Panc1 (cell line): ENCODE data around the gene ZNF765. TPM values are rescaled to one million over a fixed set of nuclear protein-coding genes. Genes with fewer than 3 reads are reported as not detected.

Experiments
- ATAC-seq: fragments of 200-7000 bp; cut with Tn5 transposase; 2 replicates; pipeline ENCODE4 v1.9.1; 2020; ENCODE audit warnings: mild to moderate bottlenecking, moderate library complexity
- Bru-seq: library from RNA; stranded (reverse); fragments of 400-500 nt; gene quantifications from one replicate; lab custom pipeline; 2021; lab: Mats Ljungman, UMichigan
- BruChase-seq, 2 experiments: library from RNA; stranded (reverse); fragments of 400-500 nt; gene quantifications; one replicate each; lab custom pipeline; 2021; lab: Mats Ljungman, UMichigan
- BruUV-seq: library from RNA; stranded (reverse); fragments of 400-500 nt; replicated peaks from 2 replicates; lab custom pipeline; 2021; lab: Mats Ljungman, UMichigan
- CTCF ChIA-PET: fragments of 300-600 bp; sonication (Branson Sonifier 250); formaldehyde crosslinking; loops from one replicate; lab custom pipeline; 2022; ENCODE audit warnings: antibody characterized with exemption; lab: Charles Lee
- POLR2A ChIA-PET: fragments of 300-600 bp; sonication (Branson Sonifier 250); formaldehyde crosslinking; loops from one replicate; lab custom pipeline; 2022; ENCODE audit warnings: antibody characterized with exemption; lab: Charles Lee
- DNase-seq: peaks from one replicate; pipeline ENCODE4 v3.0.0-alpha.2; 2010; ENCODE audit warnings: low read depth, low spot score
- H3K27ac ChIP-seq: 2 replicates; pipeline ENCODE4 v1.5.1; 2011; ENCODE audit warnings: mild to moderate bottlenecking, low read length, inconsistent platforms
- H3K27me3 ChIP-seq: fragments of 200-500 bp; sonication (Bioruptor generic); 2 replicates; pipeline ENCODE4 v1.6.0; 2014; ENCODE audit warnings: low read length, inconsistent platforms; ENCODE audit not compliant: control insufficient read depth, insufficient read depth
- H3K36me3 ChIP-seq: fragments of 200-500 bp; sonication (Bioruptor generic); 2 replicates; pipeline ENCODE4 v1.5.1; 2014; ENCODE audit warnings: inconsistent platforms, mild to moderate bottlenecking, low read length, moderate library complexity; ENCODE audit not compliant: control insufficient read depth, insufficient read depth
- H3K4me1 ChIP-seq: 2 replicates; pipeline ENCODE4 v1.5.1; 2011; ENCODE audit warnings: inconsistent platforms, mild to moderate bottlenecking, low read length, moderate library complexity; ENCODE audit not compliant: control insufficient read depth, insufficient read depth
- H3K4me3 ChIP-seq, 2 experiments: 2 replicates each; pipeline ENCODE4 v1.5.1; 2011 to 2012; ENCODE audit warnings: low read depth in 2 of 2, low read length in 2 of 2, mild to moderate bottlenecking in 2 of 2, inconsistent platforms in 1 of 2, moderate library complexity in 1 of 2
- H3K9me3 ChIP-seq: fragments of 200-500 bp; sonication (Bioruptor generic); 2 replicates; pipeline ENCODE4 v1.5.1; 2014; ENCODE audit warnings: low read depth, mild to moderate bottlenecking, inconsistent platforms, low read length, moderate library complexity; ENCODE audit not compliant: control insufficient read depth, insufficient read depth
- CTCF ChIP-seq: fragments of 450-650 bp; IDR thresholded peaks from 2 replicates; pipeline ENCODE4 v1.5.1; 2017; ENCODE audit warnings: mild to moderate bottlenecking
- POLR2AphosphoS5 ChIP-seq: IDR thresholded peaks from 2 replicates; pipeline ENCODE4 v1.6.1; 2012; ENCODE audit warnings: mild to moderate bottlenecking, low read depth, low read length, moderate library complexity
- REST ChIP-seq, 2 experiments: IDR thresholded peaks; 2 replicates each; pipeline ENCODE4 v1.6.1; 2011 to 2012; ENCODE audit warnings: low read depth in 2 of 2, control low read depth in 1 of 2, low read length in 1 of 2, mild to moderate bottlenecking in 1 of 2, moderate library complexity in 1 of 2; ENCODE audit not compliant: insufficient read depth in 1 of 2
- SIN3A ChIP-seq: IDR thresholded peaks from 2 replicates; pipeline ENCODE4 v1.6.1; 2012; ENCODE audit warnings: low read depth, mild to moderate bottlenecking, low read length, moderate library complexity, borderline replicate concordance; ENCODE audit not compliant: insufficient read depth
- TCF7L2 ChIP-seq: IDR thresholded peaks from 2 replicates; pipeline ENCODE4 v1.6.1; 2011; ENCODE audit warnings: mild to moderate bottlenecking, low read depth, low read length, inconsistent platforms
- in situ Hi-C: cut with HindIII; loops from 2 replicates; pipeline ENCODE4 v1.10.0; 2016; ENCODE audit warnings: low sequenced_read_pairs, low pct_unique_long_range_greater_than_20kb
- intact Hi-C: fragments of 100-400 bp; cut with micrococcal nuclease; formaldehyde crosslinking; loops from one replicate; pipeline ENCODE4 v1.10.0; 2022; ENCODE audit not compliant: unreplicated experiment
- long read RNA-seq: library from polyadenylated mRNA; unstranded; transcript quantifications from one replicate; pipeline ENCODE4 v2.0.0, GENCODE V29; 2021; ENCODE audit not compliant: unreplicated experiment
- polyA plus RNA-seq: library from polyadenylated mRNA; unstranded; fragments of >200 nt; gene quantifications from one replicate; pipeline ENCODE4 v1.2.1, GENCODE V29; 2012; ENCODE audit warnings: missing spikeins; ENCODE audit not compliant: insufficient read length
- total RNA-seq: library from RNA; stranded (reverse); gene quantifications from one replicate; pipeline ENCODE4 v1.2.1, GENCODE V29; 2021; ENCODE audit not compliant: unreplicated experiment

ZNF765 gene
- 15.3 TPM for total RNA-seq
- polyA plus RNA-seq = 5.5 TPM
- percentile 76 among the genes with signal in this experiment for Bru-seq, nascent RNA
- percentile 86 among the genes with signal in this experiment for BruChase-seq, experiment 1, labeled RNA remaining after a 2-hour chase
- BruChase-seq, experiment 2, labeled RNA remaining after a 6-hour chase = percentile 82 among the genes with signal in this experiment
- long read RNA-seq, full-length matches to known transcripts = 32 of 104 reads
- long read RNA-seq, partial matches to known transcripts = 7 of 104 reads
- long read RNA-seq, other reads (novel, unspliced or antisense) = 65 of 104 reads

GRCh38 chr19:53394974-53395839 is at the start of gene ZNF765:
Gene ZNF765, plus strand, starts transcription at chr19:53395149. Its CDS starts 2,867 bp downstream, at chr19:53398016.
- BruUV-seq = no TSS peak
- peak within 1 kb of the TSS; percentile 86 to 88 for H3K4me3 ChIP-seq
- peaks cover 3% of the 10 kb centered on the region; the same call in 1 of the 2 replicates for H3K4me1 ChIP-seq
- peaks cover 5% of the 10 kb centered on the region; the same call in 1 of the 2 replicates for H3K9me3 ChIP-seq
- peaks cover 3% of the 10 kb centered on the region; the same call in 1 of the 2 replicates for H3K36me3 ChIP-seq
- DNase-seq (peak; percentile 69), ATAC-seq (peak; percentile 98)
- peak; percentile 97 for TF ChIP-seq POLR2AphosphoS5
- peak; percentile 78; the same call in 1 of the 2 replicates for TF ChIP-seq CTCF
- no peak for TF ChIP-seq TCF7L2
- no peak for TF ChIP-seq REST (IDR thresholded peaks at IDR 0.05; ENCODE audit: insufficient read depth in 1 of 2, low read depth in 2 of 2, low read length in 1 of 2)
- peak; percentile 94 for TF ChIP-seq SIN3A
- no peaks in the 10 kb centered on the region for H3K27me3 ChIP-seq
- intact Hi-C loops (no loop called here), in situ Hi-C loops (no loop called here)
- CTCF ChIA-PET = interaction anchor here (0.5 to 1.2 kb wide), 4 partner anchors 19 to 189 kb away, joined by 3 to 8 read pairs (median 4); no protein-coding TSS in a partner anchor
- H3K27ac ChIP-seq = peak within 1 kb of the TSS; percentile 91
- POLR2A ChIA-PET = no interaction called here

- CTCF ChIA-PET = no interaction called here
- Histone ChIP-seq H3K27me3 (no peaks in the 10 kb centered on the region), H3K36me3 (0 out of 2 replicates have a peak, but pooled peaks cover 3% of the 10 kb centered on the region), H3K4me1 (no peaks in the 10 kb centered on the region), H3K4me3 (no peak overlapping the region), H3K9me3 (peaks cover 57% of the 10 kb centered on the region), H3K27ac (no peak overlapping the region)
- POLR2A ChIA-PET = no interaction called here
- TF ChIP-seq SIN3A (no peak), REST (IDR thresholded peaks at IDR 0.05; ENCODE audit: insufficient read depth in 1 of 2, low read depth in 2 of 2, low read length in 1 of 2) (no peak), CTCF (no peak), POLR2AphosphoS5 (no peak), TCF7L2 (no peak)
- BruUV-seq = no TSS peak
- DNase-seq (no peak), ATAC-seq (no peak)
- in situ Hi-C loops = no loop called here
- intact Hi-C loops = no loop called here
Measured at GRCh38 chr19:53355739-53356138, 39.2 kb upstream of the ZNF765 start.
